HEK293 (cell line): ENCODE data around the gene NGB.

Experiments
- CTCF ChIA-PET: fragments of 350-600 bp; formaldehyde crosslinking; extraction: SDS; loops from one replicate; lab custom pipeline; 2021; ENCODE audit warnings: antibody characterized with exemption; lab: Yijun Ruan, JAX
- POLR2A ChIA-PET: fragments of 300-600 bp; formaldehyde crosslinking; extraction: SDS; loops from one replicate; lab custom pipeline; 2020; ENCODE audit warnings: antibody characterized with exemption, inconsistent platforms; lab: Yijun Ruan, JAX
- H3K27ac ChIP-seq: fragments of 200-500 bp; sonication (Bioruptor generic); 2 replicates; pipeline ENCODE4 v1.5.1; 2014; ENCODE audit warnings: low read depth, low read length, control low read depth, inconsistent platforms; ENCODE audit errors: extremely low read depth
- H3K36me3 ChIP-seq, 2 experiments: fragments of 200-500 bp in 1 of 2; sonication (Bioruptor generic) in 1 of 2; 1 replicate in 1 of 2; 2 replicates in 1 of 2; pipeline ENCODE4 v1.5.1; 2014 to 2017; ENCODE audit warnings: inconsistent platforms in 2 of 2, low read length in 2 of 2; ENCODE audit not compliant: control insufficient read depth in 2 of 2, insufficient read depth in 1 of 2
- H3K4me1 ChIP-seq: fragments of 200-500 bp; sonication (Bioruptor generic); 2 replicates; pipeline ENCODE4 v1.5.1; 2014; ENCODE audit warnings: mild to moderate bottlenecking, low read length, inconsistent platforms; ENCODE audit not compliant: control insufficient read depth, insufficient read depth
- H3K4me3 ChIP-seq: 2 replicates; pipeline ENCODE4 v1.5.1; 2011; ENCODE audit warnings: low read depth, mild to moderate bottlenecking, control low read depth, low read length, moderate library complexity
- H3K9me3 ChIP-seq: fragments of 200-500 bp; sonication (Bioruptor generic); 2 replicates; pipeline ENCODE4 v1.5.1; 2014; ENCODE audit warnings: low read depth, low read length, inconsistent platforms; ENCODE audit not compliant: control insufficient read depth, insufficient read depth
- EGR2 ChIP-seq: fragments of 450-650 bp; formaldehyde crosslinking; IDR thresholded peaks from 2 replicates; pipeline ENCODE4 v1.5.1; 2016; ENCODE audit warnings: low read depth, missing biosample characterization, missing genetic modification characterization
- HOXD13 ChIP-seq: sonication (generic); formaldehyde crosslinking; IDR thresholded peaks from 2 replicates; pipeline ENCODE4 v1.8.0; 2022; ENCODE audit warnings: missing genetic modification reagents, borderline replicate concordance
- MYNN ChIP-seq: fragments of 450-650 bp; formaldehyde crosslinking; IDR thresholded peaks from 2 replicates; pipeline ENCODE4 v1.5.1; 2016; ENCODE audit warnings: missing biosample characterization, missing genetic modification characterization, borderline replicate concordance
- MZF1 ChIP-seq: fragments of 450-650 bp; formaldehyde crosslinking; IDR thresholded peaks from 2 replicates; pipeline ENCODE4 v1.5.1; 2017; ENCODE audit warnings: missing biosample characterization, missing genetic modification characterization, borderline replicate concordance
- REPIN1 ChIP-seq: fragments of 450-650 bp; formaldehyde crosslinking; IDR thresholded peaks from 2 replicates; pipeline ENCODE4 v1.5.1; 2017; ENCODE audit warnings: missing biosample characterization, missing genetic modification characterization, low read depth
- SETDB1 ChIP-seq: IDR thresholded peaks from one replicate; pipeline ENCODE4 v1.6.1; 2017; ENCODE audit warnings: mild to moderate bottlenecking, low read length, moderate library complexity, mixed read lengths; ENCODE audit not compliant: insufficient read length
- WT1 ChIP-seq: fragments of 450-650 bp; formaldehyde crosslinking; IDR thresholded peaks from 2 replicates; pipeline ENCODE4 v1.5.1; 2016; ENCODE audit warnings: missing biosample characterization, missing genetic modification characterization
- ZBTB21 ChIP-seq: fragments of 450-650 bp; formaldehyde crosslinking; IDR thresholded peaks from 2 replicates; pipeline ENCODE4 v1.5.1; 2017; ENCODE audit warnings: missing biosample characterization, missing genetic modification characterization
- ZBTB7A ChIP-seq: fragments of 450-650 bp; formaldehyde crosslinking; IDR thresholded peaks from 2 replicates; pipeline ENCODE4 v1.5.1; 2016; ENCODE audit warnings: low read depth, missing biosample characterization, missing genetic modification characterization
- ZNF341 ChIP-seq: fragments of 450-650 bp; formaldehyde crosslinking; IDR thresholded peaks from 2 replicates; pipeline ENCODE4; 2016; ENCODE audit warnings: low read depth, missing biosample characterization, missing genetic modification characterization
- ZNF404 ChIP-seq: fragments of 450-650 bp; formaldehyde crosslinking; IDR thresholded peaks from 2 replicates; pipeline ENCODE4 v1.5.1; 2017; ENCODE audit warnings: missing biosample characterization, missing genetic modification characterization
- ZNF501 ChIP-seq: fragments of 450-650 bp; formaldehyde crosslinking; IDR thresholded peaks from 2 replicates; pipeline ENCODE4 v1.5.1; 2016; ENCODE audit warnings: missing biosample characterization, missing genetic modification characterization
- ZNF629 ChIP-seq: fragments of 450-650 bp; formaldehyde crosslinking; IDR thresholded peaks from 2 replicates; pipeline ENCODE4 v1.5.1; 2017; ENCODE audit warnings: missing biosample characterization, missing genetic modification characterization
- ZNF76 ChIP-seq: fragments of 450-650 bp; formaldehyde crosslinking; IDR thresholded peaks from 2 replicates; pipeline ENCODE4; 2016; ENCODE audit warnings: low read depth, missing biosample characterization, missing genetic modification characterization, borderline replicate concordance
- ZNF837 ChIP-seq: fragments of 450-650 bp; formaldehyde crosslinking; IDR thresholded peaks from 2 replicates; pipeline ENCODE4 v1.5.1; 2016; ENCODE audit warnings: missing biosample characterization, missing genetic modification characterization
- TF ChIP-seq, protein P1 (sequence below): fragments of 450-650 bp; formaldehyde crosslinking; IDR thresholded peaks from 2 replicates; pipeline ENCODE4 v1.5.1; 2016; ENCODE audit warnings: missing biosample characterization, missing genetic modification characterization
- TF ChIP-seq, protein P2 (sequence below): fragments of 450-650 bp; formaldehyde crosslinking; IDR thresholded peaks from 2 replicates; pipeline ENCODE4 v1.5.1; 2016; ENCODE audit warnings: missing biosample characterization, missing genetic modification characterization
- TF ChIP-seq, protein P3 (sequence below): fragments of 450-650 bp; formaldehyde crosslinking; IDR thresholded peaks from 2 replicates; pipeline ENCODE4 v1.5.1; 2017; ENCODE audit warnings: missing biosample characterization, mild to moderate bottlenecking, missing genetic modification characterization, moderate library complexity
- TF ChIP-seq, protein P4 (sequence below): fragments of 450-650 bp; formaldehyde crosslinking; IDR thresholded peaks from 2 replicates; pipeline ENCODE4 v1.5.1; 2016; ENCODE audit warnings: missing biosample characterization, missing genetic modification characterization
- TF ChIP-seq, protein P5 (sequence below): fragments of 450-650 bp; formaldehyde crosslinking; IDR thresholded peaks from 2 replicates; pipeline ENCODE4 v1.5.1; 2016; ENCODE audit warnings: missing biosample characterization, missing genetic modification characterization

The NGB gene

DNA sequence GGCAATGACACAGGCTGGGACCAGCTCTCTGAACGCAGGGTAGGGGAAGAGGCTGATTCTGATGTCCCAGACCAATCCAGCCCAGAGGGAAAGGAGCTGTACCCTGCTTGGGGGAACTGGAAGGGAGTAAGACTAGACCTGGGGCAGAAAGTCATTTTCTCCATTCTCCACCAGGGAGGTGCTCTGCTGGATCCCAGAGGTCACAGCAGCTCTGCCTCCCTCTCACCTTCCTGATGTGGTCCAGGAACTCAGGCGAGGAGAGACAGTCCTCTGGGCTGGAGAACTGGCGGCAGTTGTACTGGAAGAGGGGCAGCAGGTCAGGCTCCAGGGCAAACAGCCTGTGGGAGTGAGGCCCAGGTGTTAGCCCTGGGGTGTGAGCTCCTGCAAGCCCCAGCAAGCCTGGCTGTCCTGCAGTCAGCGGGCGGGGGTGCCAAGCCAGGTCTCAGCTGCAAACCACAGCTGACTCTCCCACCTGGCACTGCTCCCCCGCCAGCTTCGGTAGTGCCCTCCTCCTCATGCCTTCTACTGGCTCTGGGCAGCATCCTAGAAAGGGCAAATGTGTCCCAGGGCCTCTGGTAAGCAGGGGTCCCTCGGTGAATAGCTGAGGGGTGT is 1.9 kb downstream of the NGB start (continued):
- TF ChIP-seq EGR2 (tag by site-specific recombination) (no peak), ZNF341 (no peak)
- TF ChIP-seq, protein P1, sequence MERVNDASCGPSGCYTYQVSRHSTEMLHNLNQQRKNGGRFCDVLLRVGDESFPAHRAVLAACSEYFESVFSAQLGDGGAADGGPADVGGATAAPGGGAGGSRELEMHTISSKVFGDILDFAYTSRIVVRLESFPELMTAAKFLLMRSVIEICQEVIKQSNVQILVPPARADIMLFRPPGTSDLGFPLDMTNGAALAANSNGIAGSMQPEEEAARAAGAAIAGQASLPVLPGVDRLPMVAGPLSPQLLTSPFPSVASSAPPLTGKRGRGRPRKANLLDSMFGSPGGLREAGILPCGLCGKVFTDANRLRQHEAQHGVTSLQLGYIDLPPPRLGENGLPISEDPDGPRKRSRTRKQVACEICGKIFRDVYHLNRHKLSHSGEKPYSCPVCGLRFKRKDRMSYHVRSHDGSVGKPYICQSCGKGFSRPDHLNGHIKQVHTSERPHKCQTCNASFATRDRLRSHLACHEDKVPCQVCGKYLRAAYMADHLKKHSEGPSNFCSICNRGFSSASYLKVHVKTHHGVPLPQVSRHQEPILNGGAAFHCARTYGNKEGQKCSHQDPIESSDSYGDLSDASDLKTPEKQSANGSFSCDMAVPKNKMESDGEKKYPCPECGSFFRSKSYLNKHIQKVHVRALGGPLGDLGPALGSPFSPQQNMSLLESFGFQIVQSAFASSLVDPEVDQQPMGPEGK (tag by site-specific recombination) = no peak

DNA sequence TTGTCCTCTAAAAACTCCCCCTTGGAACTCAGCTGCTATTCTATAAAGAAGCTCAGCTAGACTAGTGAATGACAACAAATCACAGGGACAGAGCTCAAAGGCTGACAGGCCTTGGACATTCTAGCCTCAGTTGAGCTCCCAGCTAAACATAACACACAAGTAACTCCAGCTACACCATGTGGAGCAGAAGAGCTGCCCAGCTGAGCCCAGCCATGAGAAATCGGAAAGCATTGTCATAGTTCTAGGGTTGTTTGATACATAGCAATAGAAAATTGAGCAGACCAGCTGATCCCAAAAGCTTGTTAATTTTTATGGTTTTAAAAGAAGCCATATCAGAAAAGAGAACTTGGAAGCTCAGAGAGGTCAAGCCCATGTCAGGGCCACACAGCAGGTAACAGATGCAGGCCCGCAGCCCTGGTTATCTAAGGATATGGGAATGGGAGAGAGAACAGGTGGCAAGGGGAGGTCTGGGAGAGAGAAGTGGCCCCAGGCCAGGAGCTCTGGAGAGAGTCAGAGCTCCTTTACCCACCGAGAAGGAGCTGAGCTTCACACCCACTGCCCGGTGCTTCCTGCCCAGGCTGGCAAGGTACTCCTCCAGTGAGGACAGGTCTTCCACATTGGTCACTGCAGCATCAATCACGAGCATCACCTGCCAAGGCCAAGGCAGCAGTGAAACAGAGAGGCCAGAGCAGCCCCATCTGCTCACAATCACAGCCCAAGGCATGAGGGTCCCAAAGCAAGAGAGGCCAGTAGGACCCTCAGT is 2.9 kb downstream of the NGB start:
- ChIA-PET POLR2A (no interaction called here), CTCF (interaction anchor here (0.6 to 0.8 kb wide), 2 partner anchors 23 to 413 kb away, joined by 3 to 4 read pairs; no protein-coding TSS in a partner anchor)
- no peaks in the 10 kb centered on the region for H3K4me1 ChIP-seq
- no peaks in the 10 kb centered on the region for H3K9me3 ChIP-seq
- H3K27ac ChIP-seq = no peak overlapping the region
- no peak overlapping the region for H3K4me3 ChIP-seq
- TF ChIP-seq SETDB1 = peak; percentile 40
- TF ChIP-seq HOXD13 = no peak
- H3K36me3 ChIP-seq = no peaks in the 10 kb centered on the region

DNA sequence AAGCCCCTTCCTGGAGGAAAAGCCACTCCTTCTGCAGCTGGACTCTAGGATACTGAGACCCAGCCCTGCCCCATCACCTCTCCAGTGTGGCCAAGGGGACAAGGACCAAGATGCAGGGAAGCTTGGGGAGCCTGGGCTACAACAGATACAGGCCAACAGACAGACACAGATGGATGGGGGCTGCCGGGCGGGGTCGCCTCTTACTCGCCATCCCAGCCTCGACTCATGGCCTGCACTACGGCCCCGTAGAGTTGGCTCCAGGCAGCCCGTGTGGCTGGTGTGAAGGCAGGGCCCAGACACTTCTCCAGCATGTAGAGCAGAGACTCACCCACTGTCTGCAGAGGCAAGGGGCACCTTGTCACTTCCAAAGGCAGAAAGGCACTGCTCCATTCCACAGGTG is 4.7 kb downstream of the NGB start:
- CTCF ChIA-PET = no interaction called here
- no peak overlapping the region for H3K27ac ChIP-seq
- no peaks in the 10 kb centered on the region for H3K4me1 ChIP-seq
- H3K36me3 ChIP-seq = no peaks in the 10 kb centered on the region
- H3K9me3 ChIP-seq = no peaks in the 10 kb centered on the region
- POLR2A ChIA-PET = no interaction called here
- no peak overlapping the region for H3K4me3 ChIP-seq
- TF ChIP-seq ZNF837 (no peak), ZBTB21 (tag by site-specific recombination) (no peak), ZNF404 (no peak), MYNN (tag by site-specific recombination) (no peak), ZNF501 (tag by site-specific recombination) (no peak), ZNF629 (tag by site-specific recombination) (no peak), ZNF76 (tag by site-specific recombination) (no peak), REPIN1 (no peak), MZF1 (no peak), ZBTB7A (no peak), WT1 (tag by site-specific recombination) (no peak)
- TF ChIP-seq, protein P2, sequence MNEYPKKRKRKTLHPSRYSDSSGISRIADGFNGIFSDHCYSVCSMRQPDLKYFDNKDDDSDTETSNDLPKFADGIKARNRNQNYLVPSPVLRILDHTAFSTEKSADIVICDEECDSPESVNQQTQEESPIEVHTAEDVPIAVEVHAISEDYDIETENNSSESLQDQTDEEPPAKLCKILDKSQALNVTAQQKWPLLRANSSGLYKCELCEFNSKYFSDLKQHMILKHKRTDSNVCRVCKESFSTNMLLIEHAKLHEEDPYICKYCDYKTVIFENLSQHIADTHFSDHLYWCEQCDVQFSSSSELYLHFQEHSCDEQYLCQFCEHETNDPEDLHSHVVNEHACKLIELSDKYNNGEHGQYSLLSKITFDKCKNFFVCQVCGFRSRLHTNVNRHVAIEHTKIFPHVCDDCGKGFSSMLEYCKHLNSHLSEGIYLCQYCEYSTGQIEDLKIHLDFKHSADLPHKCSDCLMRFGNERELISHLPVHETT (tag by site-specific recombination) = no peak
- TF ChIP-seq, protein P3, sequence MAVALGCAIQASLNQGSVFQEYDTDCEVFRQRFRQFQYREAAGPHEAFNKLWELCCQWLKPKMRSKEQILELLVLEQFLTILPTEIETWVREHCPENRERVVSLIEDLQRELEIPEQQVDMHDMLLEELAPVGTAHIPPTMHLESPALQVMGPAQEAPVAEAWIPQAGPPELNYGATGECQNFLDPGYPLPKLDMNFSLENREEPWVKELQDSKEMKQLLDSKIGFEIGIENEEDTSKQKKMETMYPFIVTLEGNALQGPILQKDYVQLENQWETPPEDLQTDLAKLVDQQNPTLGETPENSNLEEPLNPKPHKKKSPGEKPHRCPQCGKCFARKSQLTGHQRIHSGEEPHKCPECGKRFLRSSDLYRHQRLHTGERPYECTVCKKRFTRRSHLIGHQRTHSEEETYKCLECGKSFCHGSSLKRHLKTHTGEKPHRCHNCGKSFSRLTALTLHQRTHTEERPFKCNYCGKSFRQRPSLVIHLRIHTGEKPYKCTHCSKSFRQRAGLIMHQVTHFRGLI = no peak
- TF ChIP-seq, protein P4, sequence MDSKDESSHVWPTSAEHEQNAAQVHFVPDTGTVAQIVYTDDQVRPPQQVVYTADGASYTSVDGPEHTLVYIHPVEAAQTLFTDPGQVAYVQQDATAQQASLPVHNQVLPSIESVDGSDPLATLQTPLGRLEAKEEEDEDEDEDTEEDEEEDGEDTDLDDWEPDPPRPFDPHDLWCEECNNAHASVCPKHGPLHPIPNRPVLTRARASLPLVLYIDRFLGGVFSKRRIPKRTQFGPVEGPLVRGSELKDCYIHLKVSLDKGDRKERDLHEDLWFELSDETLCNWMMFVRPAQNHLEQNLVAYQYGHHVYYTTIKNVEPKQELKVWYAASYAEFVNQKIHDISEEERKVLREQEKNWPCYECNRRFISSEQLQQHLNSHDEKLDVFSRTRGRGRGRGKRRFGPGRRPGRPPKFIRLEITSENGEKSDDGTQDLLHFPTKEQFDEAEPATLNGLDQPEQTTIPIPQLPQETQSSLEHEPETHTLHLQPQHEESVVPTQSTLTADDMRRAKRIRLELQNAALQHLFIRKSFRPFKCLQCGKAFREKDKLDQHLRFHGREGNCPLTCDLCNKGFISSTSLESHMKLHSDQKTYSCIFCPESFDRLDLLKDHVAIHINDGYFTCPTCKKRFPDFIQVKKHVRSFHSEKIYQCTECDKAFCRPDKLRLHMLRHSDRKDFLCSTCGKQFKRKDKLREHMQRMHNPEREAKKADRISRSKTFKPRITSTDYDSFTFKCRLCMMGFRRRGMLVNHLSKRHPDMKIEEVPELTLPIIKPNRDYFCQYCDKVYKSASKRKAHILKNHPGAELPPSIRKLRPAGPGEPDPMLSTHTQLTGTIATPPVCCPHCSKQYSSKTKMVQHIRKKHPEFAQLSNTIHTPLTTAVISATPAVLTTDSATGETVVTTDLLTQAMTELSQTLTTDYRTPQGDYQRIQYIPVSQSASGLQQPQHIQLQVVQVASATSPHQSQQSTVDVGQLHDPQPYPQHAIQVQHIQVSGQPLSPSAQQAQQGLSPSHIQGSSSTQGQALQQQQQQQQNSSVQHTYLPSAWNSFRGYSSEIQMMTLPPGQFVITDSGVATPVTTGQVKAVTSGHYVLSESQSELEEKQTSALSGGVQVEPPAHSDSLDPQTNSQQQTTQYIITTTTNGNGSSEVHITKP (tag by site-specific recombination) = no peak
- TF ChIP-seq, protein P5, sequence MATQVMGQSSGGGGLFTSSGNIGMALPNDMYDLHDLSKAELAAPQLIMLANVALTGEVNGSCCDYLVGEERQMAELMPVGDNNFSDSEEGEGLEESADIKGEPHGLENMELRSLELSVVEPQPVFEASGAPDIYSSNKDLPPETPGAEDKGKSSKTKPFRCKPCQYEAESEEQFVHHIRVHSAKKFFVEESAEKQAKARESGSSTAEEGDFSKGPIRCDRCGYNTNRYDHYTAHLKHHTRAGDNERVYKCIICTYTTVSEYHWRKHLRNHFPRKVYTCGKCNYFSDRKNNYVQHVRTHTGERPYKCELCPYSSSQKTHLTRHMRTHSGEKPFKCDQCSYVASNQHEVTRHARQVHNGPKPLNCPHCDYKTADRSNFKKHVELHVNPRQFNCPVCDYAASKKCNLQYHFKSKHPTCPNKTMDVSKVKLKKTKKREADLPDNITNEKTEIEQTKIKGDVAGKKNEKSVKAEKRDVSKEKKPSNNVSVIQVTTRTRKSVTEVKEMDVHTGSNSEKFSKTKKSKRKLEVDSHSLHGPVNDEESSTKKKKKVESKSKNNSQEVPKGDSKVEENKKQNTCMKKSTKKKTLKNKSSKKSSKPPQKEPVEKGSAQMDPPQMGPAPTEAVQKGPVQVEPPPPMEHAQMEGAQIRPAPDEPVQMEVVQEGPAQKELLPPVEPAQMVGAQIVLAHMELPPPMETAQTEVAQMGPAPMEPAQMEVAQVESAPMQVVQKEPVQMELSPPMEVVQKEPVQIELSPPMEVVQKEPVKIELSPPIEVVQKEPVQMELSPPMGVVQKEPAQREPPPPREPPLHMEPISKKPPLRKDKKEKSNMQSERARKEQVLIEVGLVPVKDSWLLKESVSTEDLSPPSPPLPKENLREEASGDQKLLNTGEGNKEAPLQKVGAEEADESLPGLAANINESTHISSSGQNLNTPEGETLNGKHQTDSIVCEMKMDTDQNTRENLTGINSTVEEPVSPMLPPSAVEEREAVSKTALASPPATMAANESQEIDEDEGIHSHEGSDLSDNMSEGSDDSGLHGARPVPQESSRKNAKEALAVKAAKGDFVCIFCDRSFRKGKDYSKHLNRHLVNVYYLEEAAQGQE (tag by site-specific recombination) = no peak
